Right forelimb (tissue), 1 donor: ENCODE measurements around the gene PLCG1.

ENCODE experiments used
- DNase-seq: peaks from one replicate; pipeline ENCODE4 v3.0.0-alpha.2; 2018

Gene PLCG1

DNA sequence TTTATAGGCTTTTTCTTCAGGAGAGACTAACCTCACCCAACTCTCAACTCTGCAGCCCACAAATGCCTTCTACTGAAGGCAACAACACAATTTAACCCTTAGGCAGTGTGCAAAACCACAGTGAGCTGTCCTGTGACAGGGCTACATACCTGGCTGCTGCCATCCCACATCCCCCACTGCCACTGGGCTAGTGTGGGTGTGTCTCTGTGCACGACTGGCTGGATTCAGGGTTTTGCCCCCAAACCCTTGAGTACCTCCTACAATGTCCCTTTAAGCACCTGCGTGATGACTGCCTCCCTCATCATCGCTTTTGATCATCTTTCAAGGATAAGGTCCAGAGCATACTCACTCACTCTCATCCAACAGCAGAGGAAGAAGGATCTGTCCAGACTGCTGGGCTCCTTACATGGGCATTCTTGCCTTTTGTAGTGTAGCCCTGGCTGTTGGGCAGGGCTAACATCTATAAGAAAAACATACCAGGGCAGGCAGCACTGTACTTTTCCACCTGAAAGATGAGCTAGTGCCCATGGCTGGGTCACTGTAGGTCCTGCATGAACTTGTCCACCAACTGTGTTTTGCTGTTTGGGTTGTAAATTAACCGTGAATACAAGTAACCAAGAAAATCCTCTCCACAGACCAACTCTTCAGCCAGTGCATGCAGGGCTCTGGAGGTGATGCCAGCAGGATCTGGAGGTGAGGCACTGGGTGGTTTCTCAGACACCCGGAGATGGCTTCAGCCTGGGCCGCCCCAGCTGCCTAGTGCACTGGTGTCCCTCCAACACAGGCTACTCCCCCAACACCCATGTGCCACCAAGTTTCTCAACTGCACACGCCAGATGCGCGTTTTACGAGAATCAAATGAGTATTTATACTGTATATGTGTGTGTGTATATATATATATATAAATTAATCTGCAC, 45.2 kb downstream of the PLCG1 start:
- DNase-seq = no peak

DNA sequence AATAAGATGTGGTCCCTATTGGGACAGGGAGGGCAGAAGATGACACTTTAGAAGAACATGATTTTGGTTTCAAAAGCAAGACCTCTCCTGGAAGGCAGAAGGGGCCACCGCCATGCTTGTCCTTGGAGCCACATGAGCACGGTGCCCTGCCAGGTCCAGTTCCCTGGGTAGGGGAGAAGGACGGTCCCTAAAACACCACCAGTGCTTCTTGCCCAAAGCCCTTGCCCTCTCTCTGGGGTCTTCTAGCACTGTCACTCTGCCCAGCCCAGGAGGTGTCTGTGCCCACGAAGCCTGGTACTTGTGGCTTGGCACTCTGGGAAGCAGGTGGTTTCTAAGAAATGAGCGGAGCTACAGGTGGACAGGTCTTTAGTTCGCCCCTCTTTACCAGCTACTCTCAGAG, 46.0 kb downstream of the PLCG1 start:
- no peak for DNase-seq

DNA sequence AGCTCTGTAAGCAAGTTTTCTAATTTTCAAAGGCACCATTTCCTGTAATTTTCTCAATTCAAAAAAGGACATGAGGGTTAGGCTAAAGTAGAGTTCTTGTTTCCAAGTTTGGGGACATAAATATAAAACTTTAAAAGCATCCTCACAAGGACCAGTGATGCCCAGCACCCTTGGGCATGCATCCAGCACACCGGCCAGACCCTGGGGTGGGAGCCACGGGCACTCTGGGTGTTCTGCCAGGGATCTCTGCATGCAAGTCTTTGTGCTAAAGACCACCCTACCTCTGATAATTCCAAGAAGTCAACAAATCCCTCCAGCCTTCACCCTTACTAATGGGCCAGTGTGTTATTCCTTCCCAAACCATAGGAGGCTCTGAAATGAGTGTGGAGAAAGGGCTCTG, 46.5 kb downstream of the PLCG1 start:
- DNase-seq = no peak

DNA sequence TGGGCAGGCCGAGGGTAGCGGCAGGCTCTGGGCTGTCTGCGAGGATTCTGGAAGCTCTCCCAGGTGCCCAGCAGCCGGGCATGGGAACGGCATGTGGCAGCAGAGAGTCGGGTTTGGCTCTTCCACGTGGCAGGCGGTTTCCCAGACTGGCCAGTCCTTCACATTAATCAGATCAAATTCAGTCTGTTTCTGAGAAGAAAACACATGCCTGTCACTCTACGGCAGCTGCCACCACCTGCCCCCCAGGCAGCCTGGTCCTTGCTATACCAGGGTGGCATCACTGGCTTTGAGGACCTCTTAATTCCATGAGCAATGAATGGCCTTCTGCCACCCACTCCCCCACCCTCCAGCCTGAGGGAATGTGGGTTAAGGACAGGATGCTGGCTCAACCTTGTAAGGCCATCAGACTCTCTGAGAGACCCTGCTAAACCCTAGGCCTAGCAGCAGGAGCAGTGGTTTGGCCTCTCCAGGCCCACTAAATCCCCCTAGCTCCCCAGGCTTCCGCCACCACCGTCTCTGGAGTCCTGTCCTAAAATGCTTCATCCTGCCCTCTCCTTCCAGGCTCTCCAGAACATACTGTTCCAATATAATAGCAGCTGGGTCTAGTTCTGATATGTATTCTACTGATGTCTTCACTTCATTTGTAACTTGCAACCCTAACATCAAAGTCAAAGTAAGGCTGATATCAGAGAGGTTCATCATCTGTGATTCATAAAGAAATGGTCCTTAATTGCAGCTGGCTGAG, 47.8 kb downstream of the PLCG1 start:
- peak; percentile 34 for DNase-seq

DNA sequence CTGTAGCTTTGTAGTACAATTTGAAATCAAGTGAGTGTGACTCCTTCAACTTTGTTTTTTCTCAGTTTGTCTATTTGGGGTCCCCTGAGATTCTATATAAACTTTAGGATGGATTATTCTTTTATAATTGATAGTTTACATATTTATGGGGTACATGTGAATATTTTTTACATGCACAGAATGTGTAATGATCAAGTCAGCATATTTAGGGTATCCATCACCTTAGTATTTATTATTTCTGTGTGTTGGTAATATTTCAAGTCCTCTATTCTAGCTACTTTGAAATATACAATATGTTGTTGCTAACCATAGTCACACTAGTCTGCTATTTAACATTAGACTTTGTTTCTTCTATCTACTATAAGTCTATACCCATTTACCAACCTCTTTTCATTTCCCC, 50.3 kb downstream of the PLCG1 start:
- DNase-seq = no peak

DNA sequence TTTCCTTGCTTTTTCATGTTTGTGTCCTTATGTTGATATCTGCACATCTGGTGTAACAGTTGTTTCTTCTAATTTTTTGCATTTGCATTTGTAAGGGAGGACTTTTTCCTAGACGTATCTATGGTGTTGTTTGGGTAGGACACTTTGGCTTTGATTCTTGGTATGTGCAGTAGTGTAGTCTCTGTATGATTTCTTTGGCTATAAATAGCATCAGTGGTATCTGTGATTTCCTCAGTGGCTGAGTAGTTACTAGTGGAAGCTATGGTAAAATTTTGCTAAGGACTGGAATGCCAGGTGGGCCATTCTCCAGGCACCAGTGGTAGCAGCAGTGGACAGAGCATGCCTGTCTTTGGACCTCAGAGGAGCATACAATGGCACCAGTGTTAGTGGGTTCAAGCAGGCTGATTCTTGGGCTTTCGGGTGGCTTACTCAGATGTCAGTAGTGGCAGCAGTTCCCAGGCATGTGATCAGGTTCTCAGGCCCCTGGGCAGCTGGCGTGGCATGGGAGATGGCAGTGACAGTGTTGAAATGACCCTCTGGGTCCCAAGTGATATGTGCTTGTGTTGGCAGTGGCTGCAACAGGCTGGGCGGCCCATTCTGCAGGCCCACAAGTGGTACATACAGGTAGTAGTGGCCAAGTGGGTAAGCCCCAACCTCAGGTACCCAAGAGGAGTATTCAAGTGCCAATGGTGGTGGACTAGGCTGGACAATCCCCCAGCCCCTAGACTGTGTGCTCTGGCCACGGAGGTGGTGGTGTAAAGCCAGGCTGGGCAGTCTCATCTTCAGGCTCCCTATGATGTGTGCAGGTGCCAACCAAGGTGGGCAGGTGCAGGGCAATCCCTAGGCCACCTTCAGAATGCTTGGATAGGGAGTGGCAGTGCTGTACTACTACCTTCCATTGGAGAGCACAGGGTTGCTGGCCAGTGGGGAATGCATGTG, 54.5 kb downstream of the PLCG1 start:
- no peak for DNase-seq

DNA sequence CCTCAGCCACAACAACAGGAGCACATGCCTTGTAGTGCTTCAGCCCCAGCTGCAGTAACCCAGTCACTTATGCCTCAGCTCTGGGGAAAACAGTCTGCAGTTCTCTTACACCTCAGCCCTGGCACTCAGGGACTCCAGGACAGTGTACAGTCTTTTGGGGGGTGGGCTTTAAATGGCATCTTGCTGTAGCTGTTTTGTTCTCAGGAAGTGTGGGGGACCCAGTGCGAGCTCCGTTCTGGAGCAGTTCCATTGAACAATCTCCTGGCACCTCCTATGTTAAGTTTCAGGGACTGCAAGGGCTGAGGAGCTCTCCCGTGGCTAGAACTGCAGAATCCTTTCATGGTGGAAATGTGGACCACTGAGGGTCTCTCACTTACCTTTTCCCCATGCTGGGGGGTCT, 55.2 kb downstream of the PLCG1 start:
- DNase-seq = no peak

DNA sequence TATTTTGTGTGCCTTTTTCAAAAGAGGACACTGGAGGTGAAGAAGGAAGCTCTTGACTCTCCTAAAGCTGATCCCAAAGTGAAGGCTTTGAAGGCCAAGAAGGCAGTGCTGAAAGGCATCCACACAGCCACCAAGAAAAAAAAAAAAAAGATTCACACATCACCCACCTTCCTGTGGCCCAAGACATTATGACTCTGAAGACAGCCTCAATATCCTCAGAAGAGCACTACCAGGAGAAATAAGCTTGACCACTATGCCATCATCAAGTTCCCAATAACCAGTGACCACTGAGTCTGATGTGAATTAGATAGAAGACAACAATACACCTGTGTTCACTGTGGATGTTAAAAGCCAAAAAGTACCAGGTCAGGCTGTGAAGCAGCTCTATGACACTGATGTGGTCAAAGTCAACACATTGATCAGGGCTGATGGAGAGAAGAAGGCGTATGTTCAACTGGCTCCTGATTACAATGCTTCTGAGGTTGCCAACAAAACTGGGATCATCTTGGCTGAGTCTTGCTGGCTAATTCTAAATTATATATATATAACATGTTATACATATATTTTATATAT, 59.4 kb downstream of the PLCG1 start:
- no peak for DNase-seq

DNA sequence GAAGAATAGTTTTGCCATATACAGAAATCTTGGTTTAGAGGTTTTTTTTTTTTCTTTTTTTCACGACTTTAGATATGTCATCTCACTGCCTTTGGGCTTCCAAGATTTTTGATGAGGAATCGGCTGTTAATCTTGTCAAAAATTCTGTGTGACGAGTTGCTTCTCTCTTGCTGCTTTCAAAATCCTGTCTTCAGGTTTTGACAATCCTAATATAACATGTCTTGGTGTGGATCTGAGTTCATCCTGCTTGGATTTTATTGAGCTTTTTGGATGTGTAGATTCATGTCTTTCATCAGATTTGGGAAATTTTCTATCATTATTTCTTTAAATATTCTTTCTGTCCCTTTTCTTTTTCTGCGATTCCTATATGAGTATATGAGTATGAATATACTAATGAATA, 61.1 kb downstream of the PLCG1 start:
- no peak for DNase-seq

DNA sequence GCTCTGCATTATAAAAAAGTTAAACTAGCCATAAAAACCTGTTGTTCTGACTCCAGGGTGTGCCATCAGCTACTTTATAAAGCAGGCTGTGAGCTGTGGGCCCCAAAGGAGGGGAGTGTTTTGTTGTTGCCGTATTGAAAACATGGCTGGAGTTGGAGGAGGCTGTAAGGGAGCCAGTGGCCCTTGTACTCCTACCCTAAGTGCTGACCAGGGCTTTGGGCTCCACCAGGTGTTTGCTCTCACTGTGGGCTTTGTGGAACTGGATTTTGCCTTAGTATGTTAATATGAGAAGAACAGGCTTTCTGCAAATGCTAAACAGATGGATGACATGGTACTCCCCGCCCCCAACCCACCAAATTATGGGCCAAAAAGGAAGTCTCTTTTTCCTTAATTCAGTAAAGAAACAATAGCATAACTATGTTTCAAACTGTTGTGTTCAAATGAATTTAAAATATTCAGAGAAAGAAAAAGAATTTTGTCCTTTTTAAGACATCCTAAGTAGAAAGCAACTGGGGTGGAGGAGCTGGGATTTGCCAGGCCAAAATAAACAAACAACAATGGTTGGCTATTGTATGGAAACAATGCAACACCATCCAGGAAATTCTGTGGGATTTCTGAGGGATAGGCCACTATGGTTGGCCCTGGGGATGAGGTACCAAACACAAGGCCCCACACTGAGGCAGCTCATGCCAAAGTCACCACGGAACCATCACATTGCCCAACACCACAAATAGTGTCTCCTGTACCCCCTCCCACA, 63.3 kb downstream of the PLCG1 start:
- no peak for DNase-seq

DNA sequence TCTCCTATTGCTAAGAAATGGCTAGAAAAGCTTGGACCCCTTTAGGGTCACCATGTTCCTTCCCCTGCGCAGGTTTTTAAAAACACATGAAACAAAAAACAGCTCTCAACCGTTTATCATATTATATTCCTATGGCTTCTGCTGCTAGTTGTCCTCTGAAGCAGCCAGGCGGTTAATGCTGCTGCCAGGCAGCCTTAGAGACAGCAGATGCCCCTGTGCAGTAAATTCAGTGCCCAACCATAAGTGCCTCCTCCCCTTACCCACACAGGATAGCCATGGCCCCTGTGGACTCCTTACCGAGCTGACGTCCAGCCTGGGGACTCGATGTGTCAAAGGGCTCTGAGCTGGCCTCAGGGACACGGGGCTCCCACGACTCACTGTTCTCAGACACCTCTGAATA, 64.4 kb downstream of the PLCG1 start:
- no peak for DNase-seq

DNA sequence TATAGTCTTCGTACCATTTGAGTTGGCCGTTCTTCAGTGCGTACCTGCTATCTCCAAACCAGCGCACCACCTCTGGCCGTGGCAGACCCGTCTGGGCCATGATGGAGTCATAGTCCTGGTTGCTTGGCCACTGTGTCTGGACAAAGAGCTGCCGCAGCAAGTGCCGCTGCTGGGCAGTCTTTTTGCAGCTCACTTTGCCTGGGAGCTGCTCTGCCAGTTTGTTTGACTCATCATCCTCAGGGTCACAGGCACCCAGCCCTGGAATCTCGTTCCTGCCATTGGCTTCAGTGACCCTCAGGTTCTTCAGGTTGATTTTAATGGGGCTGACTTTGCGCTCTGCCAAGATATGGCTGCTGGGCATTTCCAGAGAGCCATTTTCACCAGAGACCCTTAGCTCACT, 65.1 kb downstream of the PLCG1 start:
- no peak for DNase-seq

DNA sequence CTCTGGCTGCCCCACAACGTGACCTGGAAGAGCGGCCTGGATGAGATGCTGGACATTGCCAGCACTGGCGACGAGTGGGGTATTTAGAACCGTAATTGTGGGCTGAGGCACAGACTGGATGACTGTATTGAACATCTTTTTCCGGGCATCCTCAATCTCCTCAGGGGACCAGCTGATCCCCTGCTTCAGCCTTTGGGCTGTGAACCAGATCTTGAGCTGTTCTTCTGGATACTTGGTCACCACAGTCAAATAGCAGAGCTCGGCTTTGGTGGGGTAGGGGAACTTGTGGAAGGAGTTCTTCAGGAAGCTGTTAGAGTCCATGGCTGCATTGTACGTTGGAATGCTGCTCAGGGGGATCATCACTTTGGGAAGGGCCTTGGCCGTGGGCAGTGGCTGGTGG, 66.3 kb downstream of the PLCG1 start:
- DNase-seq = no peak

DNA sequence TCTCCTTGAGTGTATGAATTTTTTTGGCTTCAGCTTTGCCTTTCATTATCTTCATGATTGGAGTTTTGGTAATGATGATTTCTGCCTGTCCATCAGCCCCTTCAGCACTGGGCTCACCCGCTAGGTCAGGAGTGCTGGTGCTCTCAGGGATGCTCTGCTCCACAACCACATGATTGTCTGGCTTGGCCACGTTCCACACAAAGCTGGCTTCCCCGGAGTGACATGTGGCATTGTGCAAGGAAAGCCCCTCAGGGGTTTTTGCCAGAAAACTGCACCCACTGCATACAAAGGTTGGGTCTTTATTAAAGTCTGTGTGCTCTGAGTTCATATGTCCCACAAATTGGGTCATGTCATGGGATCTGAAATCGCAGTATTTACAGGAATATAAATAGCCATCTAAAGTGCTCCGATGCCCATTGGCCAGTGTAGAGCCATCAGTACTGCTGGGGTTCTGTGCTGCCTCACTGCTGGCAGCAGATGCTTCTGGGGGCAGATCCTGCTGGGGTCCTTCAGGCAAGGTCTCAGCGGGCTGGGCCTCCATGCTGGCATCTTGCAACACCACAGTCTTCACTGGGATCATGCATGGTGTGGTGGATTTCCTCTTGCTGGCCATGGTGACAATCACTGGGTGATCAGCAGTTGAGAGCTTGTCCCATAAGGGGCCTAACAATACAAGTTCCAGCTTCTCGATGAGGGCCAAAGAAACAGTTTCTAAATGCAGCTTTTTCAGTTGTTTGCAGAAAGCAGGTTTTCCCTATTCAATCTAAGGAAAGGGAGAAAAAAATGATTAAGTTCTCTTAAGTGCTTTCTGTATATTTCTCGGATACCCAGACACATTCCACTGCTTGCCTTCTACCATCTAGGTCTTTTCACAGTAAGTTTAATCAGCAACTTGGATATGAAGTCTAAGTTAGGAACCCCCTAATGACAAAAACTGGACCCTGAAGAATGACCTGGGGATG, 67.2 kb downstream of the PLCG1 start:
- DNase-seq = no peak

DNA sequence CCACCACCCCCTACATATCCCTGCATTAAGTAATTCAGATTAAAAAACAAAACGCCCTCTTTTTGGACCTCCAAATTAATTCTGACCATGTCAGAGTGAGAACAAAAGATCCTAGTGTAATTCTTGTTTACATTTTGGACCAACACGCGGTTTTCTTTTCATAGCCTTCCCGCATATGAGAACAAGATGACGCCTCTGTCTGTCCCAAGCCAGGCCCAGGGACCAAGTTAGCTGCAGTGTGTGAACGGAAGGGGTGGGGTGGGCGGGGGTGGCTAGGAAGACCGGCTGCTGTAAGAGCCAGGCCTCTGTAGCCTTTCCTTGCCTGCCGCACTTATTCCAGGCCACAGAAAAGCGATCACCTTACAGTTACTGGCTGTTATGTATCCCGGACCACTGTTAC, 68.0 kb downstream of the PLCG1 start:
- no peak for DNase-seq

DNA sequence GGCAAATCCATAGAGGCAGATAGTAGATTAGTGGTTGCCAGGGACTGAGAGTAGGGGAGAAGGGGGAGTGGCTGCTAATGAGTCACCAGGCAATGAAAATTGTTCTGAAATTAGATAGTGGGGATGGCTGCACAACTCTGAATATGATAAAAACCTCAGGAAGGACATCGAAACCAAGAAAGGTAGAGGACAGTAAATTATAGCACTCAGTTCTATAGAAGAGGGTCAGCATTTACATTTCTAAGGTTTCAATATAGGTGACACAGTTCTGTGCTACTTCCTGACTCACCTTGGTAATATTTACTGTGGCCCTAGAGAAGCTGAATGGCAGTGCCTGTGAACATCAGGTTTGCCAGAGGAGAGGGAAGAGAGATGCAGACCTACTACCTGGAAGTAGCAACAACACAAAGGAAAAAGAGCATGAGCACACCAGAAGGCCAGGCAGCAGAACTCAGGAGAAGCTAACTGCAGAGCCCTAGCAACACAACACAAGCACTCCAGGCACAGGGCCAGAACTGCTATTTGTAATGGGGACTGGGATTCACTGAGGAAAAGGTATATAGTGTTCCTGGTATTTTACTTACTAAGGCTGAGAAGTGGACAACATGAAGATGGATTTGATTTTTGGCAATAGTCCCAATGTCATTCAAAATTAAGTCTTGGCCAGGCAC, 75.9 kb downstream of the PLCG1 start:
- DNase-seq = no peak

DNA sequence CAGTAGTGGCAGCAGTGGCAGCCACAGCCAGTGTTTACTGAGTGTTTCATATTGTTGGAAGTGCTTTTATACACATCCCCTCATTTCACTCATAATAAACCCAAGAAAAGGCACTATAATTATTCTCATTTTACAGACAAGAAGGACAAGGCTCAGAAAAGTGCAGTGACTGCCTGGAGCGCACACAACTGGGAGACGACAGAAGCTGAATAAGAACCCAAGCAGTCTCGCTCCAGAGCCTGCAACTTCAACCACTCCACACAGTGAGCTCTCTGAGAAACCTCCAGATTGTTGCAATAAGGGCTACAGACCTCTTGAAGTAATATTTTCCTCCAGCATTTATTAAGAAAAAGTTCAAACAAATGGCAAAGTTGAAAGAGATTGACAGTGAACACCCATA, 76.9 kb downstream of the PLCG1 start:
- DNase-seq = no peak

DNA sequence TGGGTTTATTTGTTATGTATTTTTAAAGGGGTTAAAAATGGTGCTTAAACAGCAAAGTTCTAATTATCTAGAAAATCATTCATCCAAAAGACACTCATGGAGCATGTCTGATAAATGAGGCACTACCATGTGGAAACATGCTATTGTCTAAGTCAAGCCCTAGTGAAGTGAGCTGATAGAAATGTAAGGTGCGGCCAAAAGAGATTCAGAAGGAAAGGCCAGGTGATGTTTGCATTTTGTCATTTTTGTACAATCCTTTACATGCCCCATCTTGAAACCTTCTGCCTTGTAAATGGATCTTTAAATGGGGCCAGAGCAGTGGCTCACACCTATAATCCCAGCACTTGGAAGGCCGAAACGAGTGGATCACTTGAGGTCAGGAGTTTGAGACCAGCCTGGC, 77.3 kb downstream of the PLCG1 start:
- no peak for DNase-seq

DNA sequence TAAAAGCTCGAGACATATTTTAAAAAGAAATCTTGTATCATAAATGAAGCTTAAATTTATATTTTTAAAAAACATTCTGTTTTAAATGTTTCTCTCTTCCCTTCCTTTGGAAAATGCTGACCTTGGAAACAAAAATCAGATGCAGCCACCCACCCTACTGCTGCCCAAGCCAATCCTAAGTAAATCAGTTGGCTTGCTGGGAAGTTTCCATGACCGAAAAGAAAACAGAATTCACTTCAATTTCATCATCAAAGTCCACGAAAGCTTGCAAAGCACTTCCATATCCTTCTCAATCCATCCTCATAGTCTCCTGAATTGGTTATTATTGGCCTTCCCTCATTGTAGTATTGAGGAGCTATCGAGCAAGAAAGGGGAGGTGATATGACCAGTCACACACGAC, 80.1 kb downstream of the PLCG1 start:
- DNase-seq = no peak

DNA sequence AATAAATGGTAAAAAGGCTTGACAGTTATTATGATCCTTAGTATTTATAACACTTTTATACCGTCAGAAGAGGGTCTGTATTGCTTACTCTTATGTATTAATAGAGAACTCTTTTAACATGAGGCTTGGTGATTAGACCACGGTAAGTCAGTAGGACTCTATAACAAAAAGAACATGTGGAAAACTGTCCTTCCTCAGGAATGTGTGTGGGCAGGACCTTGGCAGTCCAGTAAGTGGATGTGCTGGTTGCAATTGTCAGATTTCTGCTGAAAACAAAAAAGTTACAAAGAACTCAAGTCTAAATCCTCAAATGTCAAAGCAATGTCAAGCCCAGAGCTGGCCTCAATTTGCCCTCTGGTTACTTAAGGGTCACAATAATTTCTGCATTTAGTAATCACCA, 81.1 kb downstream of the PLCG1 start:
- DNase-seq = no peak
